Mesothelial cell of epicardium (in vitro differentiated cells): ENCODE data around the gene SSR1. TPM values are rescaled to one million over a fixed set of nuclear protein-coding genes. Genes with fewer than 3 reads are reported as not detected.
A peak's percentile ranks its signal among the peaks of the same experiment; 100 is the strongest.
"Not testable (repeated sequence)": the region's sequence is repeated elsewhere in the genome, so short reads cannot be mapped to it uniquely, and the experiment has no call there.

Experiments used
- DNase-seq, 2 experiments: peaks; one replicate each; pipeline ENCODE4 v3.0.0; 2021; ENCODE audit warnings: low spot score in 2 of 2; ENCODE audit not compliant: unreplicated experiment in 2 of 2
- H3K27ac Mint-ChIP-seq: 2 replicates; pipeline ENCODE4 v1.8.0; 2021; ENCODE audit warnings: mixed read lengths
- H3K27me3 Mint-ChIP-seq: 2 replicates; pipeline ENCODE4 v1.8.0; 2021; ENCODE audit warnings: low read depth, mixed read lengths
- H3K36me3 Mint-ChIP-seq: 2 replicates; pipeline ENCODE4 v1.8.0; 2021; ENCODE audit warnings: mixed read lengths
- H3K4me1 Mint-ChIP-seq: 2 replicates; pipeline ENCODE4 v1.8.0; 2021; ENCODE audit warnings: mixed read lengths
- H3K4me3 Mint-ChIP-seq: 2 replicates; pipeline ENCODE4 v1.8.0; 2021; ENCODE audit warnings: mild to moderate bottlenecking, moderate library complexity, mixed read lengths
- H3K9me3 Mint-ChIP-seq: 2 replicates; pipeline ENCODE4 v1.8.0; 2021; ENCODE audit warnings: mixed read lengths
- total RNA-seq: library from RNA; stranded (reverse); gene quantifications from 3 replicates; pipeline ENCODE4 v1.2.1, GENCODE V29; 2021
- TF ChIP-seq, protein P1 (sequence below): fragments of 200-600 bp; sonication (generic); IDR thresholded peaks from one replicate; pipeline ENCODE4 v1.5.0; 2021; ENCODE audit warnings: antibody characterized with exemption; ENCODE audit not compliant: unreplicated experiment

Gene SSR1
- total RNA-seq, 1 donor from 2014 or later: 115 TPM

- Mint-ChIP-seq H3K27me3 (no peaks in the 10 kb centered on the region), H3K27ac (peak overlapping the region; percentile 51), H3K9me3 (no peaks in the 10 kb centered on the region), H3K4me1 (no peaks in the 10 kb centered on the region), H3K4me3 (no peak overlapping the region), H3K36me3 (no peaks in the 10 kb centered on the region)
- TF ChIP-seq, protein P1, sequence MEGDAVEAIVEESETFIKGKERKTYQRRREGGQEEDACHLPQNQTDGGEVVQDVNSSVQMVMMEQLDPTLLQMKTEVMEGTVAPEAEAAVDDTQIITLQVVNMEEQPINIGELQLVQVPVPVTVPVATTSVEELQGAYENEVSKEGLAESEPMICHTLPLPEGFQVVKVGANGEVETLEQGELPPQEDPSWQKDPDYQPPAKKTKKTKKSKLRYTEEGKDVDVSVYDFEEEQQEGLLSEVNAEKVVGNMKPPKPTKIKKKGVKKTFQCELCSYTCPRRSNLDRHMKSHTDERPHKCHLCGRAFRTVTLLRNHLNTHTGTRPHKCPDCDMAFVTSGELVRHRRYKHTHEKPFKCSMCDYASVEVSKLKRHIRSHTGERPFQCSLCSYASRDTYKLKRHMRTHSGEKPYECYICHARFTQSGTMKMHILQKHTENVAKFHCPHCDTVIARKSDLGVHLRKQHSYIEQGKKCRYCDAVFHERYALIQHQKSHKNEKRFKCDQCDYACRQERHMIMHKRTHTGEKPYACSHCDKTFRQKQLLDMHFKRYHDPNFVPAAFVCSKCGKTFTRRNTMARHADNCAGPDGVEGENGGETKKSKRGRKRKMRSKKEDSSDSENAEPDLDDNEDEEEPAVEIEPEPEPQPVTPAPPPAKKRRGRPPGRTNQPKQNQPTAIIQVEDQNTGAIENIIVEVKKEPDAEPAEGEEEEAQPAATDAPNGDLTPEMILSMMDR: peak; percentile 48
- DNase-seq: no peak
These were observed 36.8 kb downstream of the SSR1 start for GRCh38 chr6:7276199-7276524.

- not testable (repeated sequence) for H3K9me3 Mint-ChIP-seq, H3K27ac Mint-ChIP-seq, H3K36me3 Mint-ChIP-seq, H3K4me1 Mint-ChIP-seq, H3K27me3 Mint-ChIP-seq, DNase-seq, H3K4me3 Mint-ChIP-seq
These were observed 38.5 kb downstream of the SSR1 start for GRCh38 chr6:7274525-7274924.

GRCh38 chr6:7273709-7274108 is 39.3 kb downstream of the SSR1 start:
- Mint-ChIP-seq H3K27ac (no peak overlapping the region), H3K9me3 (no peaks in the 10 kb centered on the region), H3K4me3 (no peak overlapping the region), H3K27me3 (no peaks in the 10 kb centered on the region), H3K36me3 (no peaks in the 10 kb centered on the region), H3K4me1 (no peaks in the 10 kb centered on the region)
- TF ChIP-seq, protein P1: no peak
- no peak for DNase-seq

- Mint-ChIP-seq H3K27ac (no peak overlapping the region), H3K36me3 (no peaks in the 10 kb centered on the region), H3K4me1 (peaks cover 7% of the 10 kb centered on the region), H3K27me3 (no peaks in the 10 kb centered on the region), H3K4me3 (no peak overlapping the region), H3K9me3 (no peaks in the 10 kb centered on the region)
- no peak for DNase-seq
- TF ChIP-seq, protein P1: no peak
These were observed 41.8 kb downstream of the SSR1 start for GRCh38 chr6:7271205-7271534.

DNA sequence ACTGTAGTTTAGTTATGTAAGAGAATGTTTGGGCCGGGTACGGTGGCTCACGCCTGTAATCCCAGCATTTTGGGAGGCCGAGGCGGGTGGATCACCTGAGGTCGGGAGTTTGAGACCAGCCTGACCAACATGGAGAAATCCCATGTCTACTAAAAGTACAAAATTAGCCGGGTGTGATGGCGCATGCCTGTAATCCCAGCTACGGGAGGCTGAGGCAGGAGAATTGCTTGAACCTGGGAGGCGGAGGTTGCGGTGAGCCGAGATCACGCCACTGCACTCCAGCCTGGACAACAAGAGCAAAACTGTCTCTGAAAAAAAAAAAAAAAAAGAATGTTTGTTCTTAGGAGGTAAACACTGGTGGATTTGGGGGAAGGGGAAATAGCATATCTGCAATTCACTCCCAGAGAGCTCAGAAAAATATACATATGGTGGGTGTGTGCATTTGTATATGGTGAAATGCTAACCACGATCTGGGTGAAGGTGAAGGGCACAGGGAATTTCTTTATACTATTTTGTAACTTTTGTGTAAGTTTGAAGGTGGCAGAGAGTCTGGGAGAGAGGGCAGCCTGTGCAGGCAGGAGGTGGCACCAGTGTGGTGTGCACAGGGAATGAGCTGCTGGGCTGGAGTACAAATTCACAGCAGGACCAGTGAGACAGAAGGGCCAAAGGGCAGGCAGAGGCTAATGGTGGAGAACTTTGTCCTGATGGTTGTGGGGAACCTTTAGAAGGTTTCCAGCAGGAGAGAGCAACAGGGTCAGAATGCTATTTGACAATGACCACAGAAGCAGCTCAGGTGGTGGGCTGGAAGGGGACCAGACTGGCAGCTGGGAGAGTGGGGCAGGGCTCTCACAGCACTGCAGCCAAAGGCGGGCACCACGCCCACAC is 42.4 kb downstream of the SSR1 start:
- no peaks in the 10 kb centered on the region for H3K9me3 Mint-ChIP-seq
- no peak overlapping the region for H3K4me3 Mint-ChIP-seq
- peaks cover 7% of the 10 kb centered on the region for H3K4me1 Mint-ChIP-seq
- no peak overlapping the region for H3K27ac Mint-ChIP-seq
- H3K27me3 Mint-ChIP-seq: no peaks in the 10 kb centered on the region
- no peak for DNase-seq
- H3K36me3 Mint-ChIP-seq: no peaks in the 10 kb centered on the region
- TF ChIP-seq, protein P1: no peak

- TF ChIP-seq, protein P1: no peak
- Mint-ChIP-seq H3K4me3 (no peak overlapping the region), H3K9me3 (no peaks in the 10 kb centered on the region), H3K4me1 (peaks cover 7% of the 10 kb centered on the region), H3K27me3 (no peaks in the 10 kb centered on the region), H3K36me3 (no peaks in the 10 kb centered on the region), H3K27ac (no peak overlapping the region)
- DNase-seq: no peak
These were observed 43.2 kb downstream of the SSR1 start for GRCh38 chr6:7269816-7270215.
